HL-60 (cell line): ENCODE data around the gene SH3GL2.

Source experiments
- DNase-seq, 2 experiments: peaks; one replicate each; pipeline ENCODE4 v3.0.0-alpha.2; 2010 to 2020; ENCODE audit warnings: low read depth in 1 of 2, low spot score in 1 of 2
- H3K27ac ChIP-seq: fragments of 250-450 bp; sonication (Bioruptor Pico); replicated peaks from 2 replicates; pipeline ENCODE4 v1.5.1; 2020; ENCODE audit warnings: mild to moderate bottlenecking, moderate library complexity
- H3K27me3 ChIP-seq: fragments of 250-450 bp; sonication (Bioruptor Pico); 2 replicates; pipeline ENCODE4 v1.5.1; 2021; ENCODE audit warnings: mild to moderate bottlenecking, moderate library complexity; ENCODE audit not compliant: insufficient read depth, poor library complexity, severe bottlenecking
- H3K4me3 ChIP-seq: replicated peaks from 2 replicates; pipeline ENCODE4 v1.5.1; 2011; ENCODE audit warnings: mild to moderate bottlenecking, control low read depth, low read length; ENCODE audit not compliant: insufficient read depth
- GABPA ChIP-seq: IDR thresholded peaks from 2 replicates; pipeline ENCODE4 v1.6.1; 2012; ENCODE audit warnings: low read depth
- POLR2AphosphoS5 ChIP-seq: IDR thresholded peaks from 2 replicates; pipeline ENCODE4 v1.6.1; 2012; ENCODE audit warnings: low read depth
- SPI1 ChIP-seq: IDR thresholded peaks from 2 replicates; pipeline ENCODE4 v1.6.1; 2012; ENCODE audit warnings: low read depth, mild to moderate bottlenecking, borderline replicate concordance
- TF ChIP-seq, protein P1 (sequence below): IDR thresholded peaks from 2 replicates; pipeline ENCODE4 v1.6.1; 2012; ENCODE audit warnings: low read depth; ENCODE audit not compliant: insufficient replicate concordance
- TF ChIP-seq, protein P2 (sequence below): IDR thresholded peaks from one replicate; pipeline ENCODE4 v1.5.1; 2011; ENCODE audit warnings: low read length, control low read depth, inconsistent platforms; ENCODE audit not compliant: insufficient read depth

The SH3GL2 gene

DNA sequence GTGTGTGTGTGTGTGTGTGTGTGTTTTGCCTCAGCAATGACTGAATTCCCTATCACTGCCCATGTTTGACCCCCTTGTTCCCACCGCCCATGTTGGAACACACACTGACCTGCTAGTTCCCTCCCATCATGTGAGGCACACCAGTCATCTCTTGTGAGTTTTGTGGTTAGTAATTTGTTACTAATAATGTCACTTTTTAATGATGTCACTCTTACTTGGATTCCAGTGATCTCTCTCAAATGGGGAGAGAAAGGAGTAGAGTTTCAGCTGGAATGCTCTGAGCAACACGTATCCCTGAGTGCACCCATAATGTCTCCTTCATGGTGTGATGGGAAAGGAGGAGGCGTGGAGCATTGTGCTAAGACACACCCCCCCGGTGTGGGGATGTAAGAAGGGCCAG lies 172.6 kb downstream of the SH3GL2 start:
- no peak overlapping the region for H3K27ac ChIP-seq
- DNase-seq: no peak
- TF ChIP-seq, protein P1, sequence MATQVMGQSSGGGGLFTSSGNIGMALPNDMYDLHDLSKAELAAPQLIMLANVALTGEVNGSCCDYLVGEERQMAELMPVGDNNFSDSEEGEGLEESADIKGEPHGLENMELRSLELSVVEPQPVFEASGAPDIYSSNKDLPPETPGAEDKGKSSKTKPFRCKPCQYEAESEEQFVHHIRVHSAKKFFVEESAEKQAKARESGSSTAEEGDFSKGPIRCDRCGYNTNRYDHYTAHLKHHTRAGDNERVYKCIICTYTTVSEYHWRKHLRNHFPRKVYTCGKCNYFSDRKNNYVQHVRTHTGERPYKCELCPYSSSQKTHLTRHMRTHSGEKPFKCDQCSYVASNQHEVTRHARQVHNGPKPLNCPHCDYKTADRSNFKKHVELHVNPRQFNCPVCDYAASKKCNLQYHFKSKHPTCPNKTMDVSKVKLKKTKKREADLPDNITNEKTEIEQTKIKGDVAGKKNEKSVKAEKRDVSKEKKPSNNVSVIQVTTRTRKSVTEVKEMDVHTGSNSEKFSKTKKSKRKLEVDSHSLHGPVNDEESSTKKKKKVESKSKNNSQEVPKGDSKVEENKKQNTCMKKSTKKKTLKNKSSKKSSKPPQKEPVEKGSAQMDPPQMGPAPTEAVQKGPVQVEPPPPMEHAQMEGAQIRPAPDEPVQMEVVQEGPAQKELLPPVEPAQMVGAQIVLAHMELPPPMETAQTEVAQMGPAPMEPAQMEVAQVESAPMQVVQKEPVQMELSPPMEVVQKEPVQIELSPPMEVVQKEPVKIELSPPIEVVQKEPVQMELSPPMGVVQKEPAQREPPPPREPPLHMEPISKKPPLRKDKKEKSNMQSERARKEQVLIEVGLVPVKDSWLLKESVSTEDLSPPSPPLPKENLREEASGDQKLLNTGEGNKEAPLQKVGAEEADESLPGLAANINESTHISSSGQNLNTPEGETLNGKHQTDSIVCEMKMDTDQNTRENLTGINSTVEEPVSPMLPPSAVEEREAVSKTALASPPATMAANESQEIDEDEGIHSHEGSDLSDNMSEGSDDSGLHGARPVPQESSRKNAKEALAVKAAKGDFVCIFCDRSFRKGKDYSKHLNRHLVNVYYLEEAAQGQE: no peak
- TF ChIP-seq SPI1 (no peak), GABPA (no peak), POLR2AphosphoS5 (no peak)
- TF ChIP-seq, protein P2, sequence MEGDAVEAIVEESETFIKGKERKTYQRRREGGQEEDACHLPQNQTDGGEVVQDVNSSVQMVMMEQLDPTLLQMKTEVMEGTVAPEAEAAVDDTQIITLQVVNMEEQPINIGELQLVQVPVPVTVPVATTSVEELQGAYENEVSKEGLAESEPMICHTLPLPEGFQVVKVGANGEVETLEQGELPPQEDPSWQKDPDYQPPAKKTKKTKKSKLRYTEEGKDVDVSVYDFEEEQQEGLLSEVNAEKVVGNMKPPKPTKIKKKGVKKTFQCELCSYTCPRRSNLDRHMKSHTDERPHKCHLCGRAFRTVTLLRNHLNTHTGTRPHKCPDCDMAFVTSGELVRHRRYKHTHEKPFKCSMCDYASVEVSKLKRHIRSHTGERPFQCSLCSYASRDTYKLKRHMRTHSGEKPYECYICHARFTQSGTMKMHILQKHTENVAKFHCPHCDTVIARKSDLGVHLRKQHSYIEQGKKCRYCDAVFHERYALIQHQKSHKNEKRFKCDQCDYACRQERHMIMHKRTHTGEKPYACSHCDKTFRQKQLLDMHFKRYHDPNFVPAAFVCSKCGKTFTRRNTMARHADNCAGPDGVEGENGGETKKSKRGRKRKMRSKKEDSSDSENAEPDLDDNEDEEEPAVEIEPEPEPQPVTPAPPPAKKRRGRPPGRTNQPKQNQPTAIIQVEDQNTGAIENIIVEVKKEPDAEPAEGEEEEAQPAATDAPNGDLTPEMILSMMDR: no peak
- no peak overlapping the region for H3K4me3 ChIP-seq
- no peaks in the 10 kb centered on the region for H3K27me3 ChIP-seq

DNA sequence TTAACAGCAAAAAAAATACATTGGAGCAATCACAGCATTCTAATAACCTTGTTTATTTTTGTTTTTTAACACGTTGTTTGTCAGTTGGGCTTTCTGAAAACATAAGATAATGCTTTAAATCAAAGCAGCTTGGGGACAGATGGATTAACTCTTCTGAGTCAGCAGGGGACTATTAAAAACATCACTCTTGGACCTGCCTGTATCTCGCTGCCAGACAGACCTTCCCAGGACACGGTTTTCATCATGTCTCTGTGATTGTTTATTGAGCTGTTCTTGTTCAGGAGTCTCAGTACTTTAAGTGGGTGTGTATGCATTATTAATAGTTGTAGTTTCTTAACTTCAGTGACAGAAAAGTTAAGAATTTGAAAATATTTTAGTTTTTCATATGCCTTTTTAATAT lies 173.2 kb downstream of the SH3GL2 start:
- no peaks in the 10 kb centered on the region for H3K27me3 ChIP-seq
- no peak overlapping the region for H3K4me3 ChIP-seq
- no peak for DNase-seq
- H3K27ac ChIP-seq: no peak overlapping the region
- no peak for TF ChIP-seq SPI1
- TF ChIP-seq, protein P2: no peak
- TF ChIP-seq, protein P1: no peak
- TF ChIP-seq POLR2AphosphoS5: no peak
- TF ChIP-seq GABPA: no peak

DNA sequence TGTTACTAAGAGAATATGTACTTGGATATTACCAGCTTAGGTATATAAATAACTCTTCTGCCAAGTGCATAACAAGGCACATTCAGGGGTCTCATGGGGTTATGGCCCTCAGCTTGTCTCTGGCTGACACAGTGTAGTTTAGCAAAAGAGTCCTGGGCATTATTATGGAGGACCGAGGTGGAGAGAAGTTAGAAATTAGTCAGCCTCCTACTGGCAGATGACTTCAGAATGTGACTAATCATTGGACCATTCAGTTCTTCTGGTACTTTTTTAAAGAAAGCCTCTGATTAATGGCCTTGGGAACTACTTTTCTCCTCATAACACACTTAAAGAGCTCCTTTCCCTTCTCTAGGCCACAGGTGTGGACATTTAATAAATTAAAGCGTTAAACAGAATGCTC lies 178.9 kb downstream of the SH3GL2 start:
- Histone ChIP-seq H3K27ac (no peak overlapping the region), H3K4me3 (no peak overlapping the region), H3K27me3 (no peaks in the 10 kb centered on the region)
- TF ChIP-seq, protein P1: no peak
- TF ChIP-seq, protein P2: no peak
- DNase-seq: no peak
